Esophagus squamous epithelium (tissue), 4 donors: ENCODE results near the gene TNS1.

Source experiments
- POLR2A ChIP-seq, 4 donors: fragments of 450-650 bp; IDR thresholded peaks; one replicate each; pipeline ENCODE4 v1.6.1; 2017; ENCODE audit warnings: antibody characterized with exemption in 4 of 4, mild to moderate bottlenecking in 4 of 4, moderate library complexity in 3 of 4
- TF ChIP-seq, protein P1 (sequence below), 6 experiments: fragments of 450-650 bp in 4 of 6; fragments of 200-600 bp in 2 of 6; sonication (generic) in 2 of 6; IDR thresholded peaks; one replicate each; pipeline ENCODE4 v1.5.1; 2016 to 2019; ENCODE audit warnings: antibody characterized with exemption in 6 of 6, mild to moderate bottlenecking in 4 of 6, moderate library complexity in 4 of 6

DNA sequence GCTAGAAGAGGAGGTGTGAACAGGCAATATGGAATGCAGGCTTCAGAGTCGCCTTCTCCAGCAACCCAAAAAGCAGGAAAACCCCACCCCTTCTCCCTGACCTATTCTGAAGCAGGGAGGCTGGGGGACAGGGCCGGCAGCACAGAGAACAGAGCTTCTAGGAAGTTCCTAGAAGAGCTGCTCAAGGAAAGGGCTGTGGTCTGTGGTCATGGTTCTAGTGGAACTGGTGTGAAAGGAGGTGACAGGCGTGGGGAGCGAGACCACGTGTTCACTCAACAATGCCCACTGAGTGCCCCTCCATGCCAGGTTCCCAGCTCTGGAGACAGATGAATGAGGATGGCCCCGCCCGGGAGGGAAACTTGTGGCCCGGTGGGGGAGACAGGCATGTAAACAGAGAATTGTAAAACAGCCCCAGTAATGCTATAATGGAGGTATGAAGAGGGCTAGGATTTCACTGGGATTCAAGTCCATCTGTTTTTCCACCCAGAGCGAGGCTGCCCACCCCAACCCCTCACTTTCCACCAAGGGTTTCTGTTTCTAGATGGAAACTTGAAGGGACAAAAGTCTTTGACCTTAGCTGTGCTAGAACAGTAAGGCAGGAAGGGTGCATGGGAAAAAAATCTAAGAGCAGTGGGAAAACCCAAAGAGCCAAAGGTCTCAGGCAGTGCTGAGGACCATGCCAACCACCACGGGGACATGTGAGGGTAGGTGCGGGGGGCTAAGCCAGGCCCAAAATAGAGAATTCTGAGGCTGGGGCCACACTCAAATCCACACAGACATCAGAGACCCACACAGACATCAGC is 71.8 kb downstream of the TNS1 start:
- TF ChIP-seq, protein P1, sequence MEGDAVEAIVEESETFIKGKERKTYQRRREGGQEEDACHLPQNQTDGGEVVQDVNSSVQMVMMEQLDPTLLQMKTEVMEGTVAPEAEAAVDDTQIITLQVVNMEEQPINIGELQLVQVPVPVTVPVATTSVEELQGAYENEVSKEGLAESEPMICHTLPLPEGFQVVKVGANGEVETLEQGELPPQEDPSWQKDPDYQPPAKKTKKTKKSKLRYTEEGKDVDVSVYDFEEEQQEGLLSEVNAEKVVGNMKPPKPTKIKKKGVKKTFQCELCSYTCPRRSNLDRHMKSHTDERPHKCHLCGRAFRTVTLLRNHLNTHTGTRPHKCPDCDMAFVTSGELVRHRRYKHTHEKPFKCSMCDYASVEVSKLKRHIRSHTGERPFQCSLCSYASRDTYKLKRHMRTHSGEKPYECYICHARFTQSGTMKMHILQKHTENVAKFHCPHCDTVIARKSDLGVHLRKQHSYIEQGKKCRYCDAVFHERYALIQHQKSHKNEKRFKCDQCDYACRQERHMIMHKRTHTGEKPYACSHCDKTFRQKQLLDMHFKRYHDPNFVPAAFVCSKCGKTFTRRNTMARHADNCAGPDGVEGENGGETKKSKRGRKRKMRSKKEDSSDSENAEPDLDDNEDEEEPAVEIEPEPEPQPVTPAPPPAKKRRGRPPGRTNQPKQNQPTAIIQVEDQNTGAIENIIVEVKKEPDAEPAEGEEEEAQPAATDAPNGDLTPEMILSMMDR (IDR thresholded peaks at IDR 0.05) = no peak
- no peak for TF ChIP-seq POLR2A (IDR thresholded peaks at IDR 0.05)
